ENCODE data around the gene PIK3CG.

- TF ChIP-seq CTCF (IDR thresholded peaks at IDR 0.05), result no peak
- no peak for TF ChIP-seq POLR2A (IDR thresholded peaks at IDR 0.05)
Measured at GRCh38 chr7:106911959-106912358, 46.9 kb downstream of the PIK3CG start.

Measured in upper lobe of left lung (tissue), 4 donors.